ENCODE data around the gene FARP2. TPM values are rescaled to one million over a fixed set of nuclear protein-coding genes. Genes with fewer than 3 reads are reported as not detected.
"Not testable (repeated sequence)": the region's sequence is repeated elsewhere in the genome, so short reads cannot be mapped to it uniquely, and the experiment has no call there.

FARP2 gene
- total RNA-seq, 4 donors from 2014 or later: 26.8 to 37.9 (median 30.2) TPM

DNA sequence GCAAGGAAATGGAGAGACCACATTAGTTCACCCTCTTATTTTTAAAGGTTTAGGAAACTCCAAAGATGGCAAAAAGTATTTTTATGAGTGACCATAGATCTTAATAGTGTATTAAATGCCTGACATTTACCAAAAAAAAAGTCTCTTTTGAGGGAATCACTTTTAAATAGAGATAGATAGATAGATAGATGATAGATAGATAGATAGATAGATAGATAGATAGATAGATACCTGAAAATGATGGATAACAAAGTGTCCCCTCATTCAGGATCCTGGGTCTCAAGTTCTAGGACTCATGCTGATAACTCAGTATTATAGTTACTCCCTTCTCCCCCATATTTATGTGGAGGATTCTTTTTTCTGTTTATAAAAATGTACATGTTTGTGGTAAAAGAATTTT is 52.8 kb downstream of the FARP2 start:
- no peak for DNase-seq (ENCODE audit: extremely low spot score)
- H3K27me3 ChIP-seq: no peaks in the 10 kb centered on the region
- H3K4me1 ChIP-seq: no peaks in the 10 kb centered on the region
- no peak overlapping the region for H3K4me3 ChIP-seq
- H3K9me3 ChIP-seq: no peaks in the 10 kb centered on the region
- TF ChIP-seq POLR2A (IDR thresholded peaks at IDR 0.05; ENCODE audit: low read depth): no peak
- no peak for TF ChIP-seq POLR2AphosphoS5 (IDR thresholded peaks at IDR 0.05)
- no peak for TF ChIP-seq CTCF (IDR thresholded peaks at IDR 0.05)
- no peak for TF ChIP-seq EP300 (IDR thresholded peaks at IDR 0.05)
- intact Hi-C loops (cut with DNase I): no loop called here
- H3K27ac ChIP-seq (replicated peaks in 1 of 4): no peak overlapping the region
- peaks cover 42 to 80% (median 60%) of the 10 kb centered on the region in 4 donors for H3K36me3 ChIP-seq

DNA sequence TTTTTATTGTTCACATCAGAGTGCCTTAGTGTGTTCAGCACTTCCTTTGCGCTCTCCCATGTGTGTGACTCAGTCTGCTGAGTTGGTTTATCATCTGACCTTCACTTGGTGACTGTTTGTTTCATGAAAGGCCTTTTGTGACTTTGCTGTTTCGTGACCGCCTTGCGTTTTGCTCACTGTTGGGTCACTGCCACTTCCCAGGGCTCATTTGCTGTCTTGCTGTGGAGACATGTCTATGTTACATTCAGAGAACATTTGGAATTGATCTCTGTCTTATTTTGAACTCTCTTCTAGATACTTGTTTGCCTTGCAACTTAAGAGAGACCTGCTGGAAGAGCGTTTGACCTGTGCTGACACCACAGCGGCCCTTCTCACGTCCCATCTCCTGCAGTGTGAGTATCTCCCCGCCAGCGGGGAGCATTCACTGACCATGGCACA is 54.7 kb downstream of the FARP2 start:
- H3K4me1 ChIP-seq: no peaks in the 10 kb centered on the region
- H3K27me3 ChIP-seq: no peaks in the 10 kb centered on the region
- intact Hi-C loops (cut with DNase I): no loop called here
- no peaks in the 10 kb centered on the region for H3K9me3 ChIP-seq
- no peak for DNase-seq (ENCODE audit: extremely low spot score)
- 96% methylated on average over 9 of the region's 9 CpGs for WGBS
- H3K36me3 ChIP-seq: peaks cover 51 to 88% (median 72%) of the 10 kb centered on the region in 4 donors
- H3K27ac ChIP-seq (replicated peaks in 1 of 4): no peak overlapping the region
- TF ChIP-seq POLR2AphosphoS5 (IDR thresholded peaks at IDR 0.05) (no peak), CTCF (IDR thresholded peaks at IDR 0.05) (no peak), EP300 (IDR thresholded peaks at IDR 0.05) (no peak), POLR2A (IDR thresholded peaks at IDR 0.05; ENCODE audit: low read depth) (no peak)
- no peak overlapping the region for H3K4me3 ChIP-seq

DNA sequence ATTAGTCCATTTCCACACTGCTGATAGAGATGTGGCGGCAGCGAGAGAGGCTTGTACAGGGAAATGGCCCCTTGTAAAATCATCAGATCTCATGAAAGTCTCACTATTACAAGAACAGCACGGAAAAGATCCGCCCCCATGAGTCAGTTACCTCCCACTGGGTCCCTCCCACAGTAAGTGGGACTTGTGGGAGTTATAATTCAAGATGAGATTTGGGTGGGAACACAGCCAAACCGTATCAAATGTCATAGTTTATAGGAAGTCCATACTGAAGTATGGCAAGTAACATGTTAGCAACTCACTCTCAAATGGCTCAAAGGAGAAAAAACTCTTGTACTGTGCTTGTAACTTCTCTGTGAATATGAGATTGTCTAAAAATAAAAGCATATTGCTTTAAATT is 56.1 kb downstream of the FARP2 start:
- no peak for DNase-seq (ENCODE audit: extremely low spot score)
- 61% methylated on average over 5 of the region's 5 CpGs for WGBS
- no peak for TF ChIP-seq POLR2AphosphoS5 (IDR thresholded peaks at IDR 0.05)
- no peak for TF ChIP-seq CTCF (IDR thresholded peaks at IDR 0.05)
- no peak for TF ChIP-seq EP300 (IDR thresholded peaks at IDR 0.05)
- no peak for TF ChIP-seq POLR2A (IDR thresholded peaks at IDR 0.05; ENCODE audit: low read depth)
- Histone ChIP-seq H3K27ac (replicated peaks in 1 of 4) (no peak overlapping the region), H3K9me3 (no peaks in the 10 kb centered on the region), H3K27me3 (no peaks in the 10 kb centered on the region), H3K4me1 (no peaks in the 10 kb centered on the region), H3K36me3 (peaks cover 51 to 97% (median 80%) of the 10 kb centered on the region in 4 donors), H3K4me3 (no peak overlapping the region)
- intact Hi-C loops (cut with DNase I): no loop called here

DNA sequence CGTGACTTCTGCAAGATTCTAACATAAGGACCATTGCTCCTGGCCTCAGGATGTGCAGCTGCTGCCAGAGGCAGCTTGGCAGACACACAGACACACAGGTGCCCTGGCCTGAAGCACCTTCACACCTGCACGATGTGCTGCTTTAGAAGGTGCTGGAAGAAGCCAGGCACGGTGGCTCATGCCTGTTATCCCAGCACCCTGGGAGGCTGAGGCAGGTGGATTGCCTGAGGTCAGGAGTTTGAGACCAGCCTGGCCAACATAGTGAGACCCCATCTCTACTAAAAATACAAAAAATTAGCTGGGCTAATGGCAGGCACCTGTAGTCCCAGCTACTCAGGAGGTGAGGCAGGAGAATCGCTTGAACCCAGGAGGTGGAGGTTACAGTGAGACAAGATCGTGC is 57.4 kb downstream of the FARP2 start:
- H3K9me3 ChIP-seq; H3K27me3 ChIP-seq; DNase-seq (ENCODE audit: extremely low spot score); H3K27ac ChIP-seq (replicated peaks in 1 of 4); intact Hi-C loops (cut with DNase I); H3K4me1 ChIP-seq; H3K4me3 ChIP-seq: not testable (repeated sequence)
- H3K36me3 ChIP-seq: peaks cover 64 to 97% (median 83%) of the 10 kb centered on the region in 4 donors
- 96% methylated on average over 5 of the region's 5 CpGs for WGBS

GRCh38 chr2:241413929-241414580 is 58.0 kb downstream of the FARP2 start:
- peaks cover 68 to 99% (median 84%) of the 10 kb centered on the region in 4 donors for H3K36me3 ChIP-seq
- TF ChIP-seq CTCF (IDR thresholded peaks at IDR 0.05) (no peak), EP300 (IDR thresholded peaks at IDR 0.05) (no peak), POLR2AphosphoS5 (IDR thresholded peaks at IDR 0.05) (no peak), POLR2A (IDR thresholded peaks at IDR 0.05; ENCODE audit: low read depth) (no peak)
- intact Hi-C loops (cut with DNase I): no loop called here

More at GRCh38 chr2:241413929-241414580, 58.0 kb downstream of the FARP2 start:
- Histone ChIP-seq H3K9me3 (no peaks in the 10 kb centered on the region), H3K27ac (replicated peaks in 1 of 4) (no peak overlapping the region), H3K4me1 (no peaks in the 10 kb centered on the region), H3K4me3 (no peak overlapping the region), H3K27me3 (no peaks in the 10 kb centered on the region)
- DNase-seq (ENCODE audit: extremely low spot score): no peak
- WGBS: 88% methylated on average over 7 of the region's 7 CpGs

Data from esophagus muscularis mucosa (tissue), 4 donors.